ENCODE data around the gene SLC15A3.

The SLC15A3 gene

GRCh38 chr11:60926500-60926899 is 25.5 kb downstream of the SLC15A3 start:
- DNase-seq (ENCODE audit: low read depth), result no peak
- H3K4me3 ChIP-seq (ENCODE audit: low read depth, low read length), result no peak overlapping the region
- no peak for TF ChIP-seq CTCF (IDR thresholded peaks at IDR 0.05; ENCODE audit: low read depth, low read length, missing control alignments)

- DNase-seq (ENCODE audit: low read depth), result no peak
- no peak for TF ChIP-seq CTCF (IDR thresholded peaks at IDR 0.05; ENCODE audit: low read depth, low read length, missing control alignments)
- H3K4me3 ChIP-seq (ENCODE audit: low read depth, low read length), result no peak overlapping the region
Observed at GRCh38 chr11:60925868-60926267, 26.1 kb downstream of the SLC15A3 start.

- no peak for TF ChIP-seq CTCF (IDR thresholded peaks at IDR 0.05; ENCODE audit: low read depth, low read length, missing control alignments)
- no peak for DNase-seq (ENCODE audit: low read depth)
- peak overlapping the region; percentile 60 for H3K4me3 ChIP-seq (ENCODE audit: low read depth, low read length)
Observed at GRCh38 chr11:60924906-60925853, 26.8 kb downstream of the SLC15A3 start.

GRCh38 chr11:60924110-60924905 is 27.7 kb downstream of the SLC15A3 start, which contains the start of gene TMEM132A:
Gene TMEM132A (plus strand): TSS chr11:60924460. CDS start chr11:60924634, 174 bp downstream.
- DNase-seq (ENCODE audit: low read depth), result no peak
- H3K4me3 ChIP-seq (ENCODE audit: low read depth, low read length), result peak within 1 kb of the TSS; percentile 60
- TF ChIP-seq CTCF (IDR thresholded peaks at IDR 0.05; ENCODE audit: low read depth, low read length, missing control alignments), result no peak

GRCh38 chr11:60923800-60924109 is 28.2 kb downstream of the SLC15A3 start:
- H3K4me3 ChIP-seq (ENCODE audit: low read depth, low read length), result peak overlapping the region; percentile 60
- TF ChIP-seq CTCF (IDR thresholded peaks at IDR 0.05; ENCODE audit: low read depth, low read length, missing control alignments), result no peak
- no peak for DNase-seq (ENCODE audit: low read depth)

GRCh38 chr11:60923326-60923725 is 28.6 kb downstream of the SLC15A3 start:
- no peak for TF ChIP-seq CTCF (IDR thresholded peaks at IDR 0.05; ENCODE audit: low read depth, low read length, missing control alignments)
- H3K4me3 ChIP-seq (ENCODE audit: low read depth, low read length), result no peak overlapping the region
- no peak for DNase-seq (ENCODE audit: low read depth)

All from GM12864 (cell line).